AG09319 (cell line): ENCODE results near the gene RLIM.

Source experiments
- DNase-seq: peaks from one replicate; pipeline ENCODE4 v3.0.0-alpha.2; 2010; ENCODE audit warnings: low read depth; ENCODE audit errors: extremely low read depth
- TF ChIP-seq, protein P1 (sequence below): IDR thresholded peaks from 2 replicates; pipeline ENCODE4 v1.5.1; 2011; ENCODE audit warnings: low read depth, mild to moderate bottlenecking, inconsistent platforms, low read length, moderate library complexity

Gene RLIM

DNA sequence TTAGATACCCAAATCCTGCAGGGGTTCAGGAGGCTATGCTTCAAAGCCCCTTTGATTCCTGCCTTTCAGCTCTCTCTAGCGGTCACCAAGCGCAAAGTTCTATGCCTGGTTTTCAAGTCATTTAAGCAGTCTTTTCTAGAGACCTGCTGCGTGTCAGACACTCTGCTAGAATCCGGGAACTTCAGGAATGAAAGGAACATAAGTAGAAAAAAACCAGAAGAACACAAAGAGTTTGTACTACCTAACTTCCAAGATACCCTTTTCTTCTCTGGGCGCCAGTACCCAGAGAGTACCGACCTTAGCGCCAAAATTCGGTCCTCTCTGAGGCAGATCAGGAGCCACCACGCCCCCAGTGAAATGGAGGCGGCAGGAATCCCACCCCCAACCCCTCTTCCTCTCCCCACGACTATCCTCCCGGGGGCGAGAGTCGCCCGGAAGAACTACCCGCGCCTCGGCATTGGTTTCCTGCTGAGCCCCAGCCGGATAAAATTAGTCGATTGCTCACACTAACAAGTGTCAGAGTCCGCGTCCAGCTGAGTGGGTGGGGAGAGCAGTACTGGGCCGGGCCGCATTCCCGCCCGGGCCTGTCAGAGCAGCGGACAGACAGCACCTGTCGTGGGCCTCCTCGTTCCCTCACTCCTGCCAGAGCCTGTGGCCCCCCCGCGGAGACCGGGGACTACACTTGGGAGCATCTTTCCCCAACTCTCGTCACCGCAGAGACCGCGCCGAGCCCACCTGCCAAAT lies 78.8 kb downstream of the RLIM start:
- peak; percentile 37 for DNase-seq
- TF ChIP-seq, protein P1, sequence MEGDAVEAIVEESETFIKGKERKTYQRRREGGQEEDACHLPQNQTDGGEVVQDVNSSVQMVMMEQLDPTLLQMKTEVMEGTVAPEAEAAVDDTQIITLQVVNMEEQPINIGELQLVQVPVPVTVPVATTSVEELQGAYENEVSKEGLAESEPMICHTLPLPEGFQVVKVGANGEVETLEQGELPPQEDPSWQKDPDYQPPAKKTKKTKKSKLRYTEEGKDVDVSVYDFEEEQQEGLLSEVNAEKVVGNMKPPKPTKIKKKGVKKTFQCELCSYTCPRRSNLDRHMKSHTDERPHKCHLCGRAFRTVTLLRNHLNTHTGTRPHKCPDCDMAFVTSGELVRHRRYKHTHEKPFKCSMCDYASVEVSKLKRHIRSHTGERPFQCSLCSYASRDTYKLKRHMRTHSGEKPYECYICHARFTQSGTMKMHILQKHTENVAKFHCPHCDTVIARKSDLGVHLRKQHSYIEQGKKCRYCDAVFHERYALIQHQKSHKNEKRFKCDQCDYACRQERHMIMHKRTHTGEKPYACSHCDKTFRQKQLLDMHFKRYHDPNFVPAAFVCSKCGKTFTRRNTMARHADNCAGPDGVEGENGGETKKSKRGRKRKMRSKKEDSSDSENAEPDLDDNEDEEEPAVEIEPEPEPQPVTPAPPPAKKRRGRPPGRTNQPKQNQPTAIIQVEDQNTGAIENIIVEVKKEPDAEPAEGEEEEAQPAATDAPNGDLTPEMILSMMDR, result peak; percentile 56
